Kidney epithelial cell (primary cell): ENCODE measurements around the gene RALY. TPM values are rescaled to one million over a fixed set of nuclear protein-coding genes. Genes with fewer than 3 reads are reported as not detected.

Experiments
- DNase-seq: peaks from one replicate; pipeline ENCODE4 v3.0.0-alpha.2; 2010; ENCODE audit warnings: low read depth
- H3K27me3 ChIP-seq: 2 replicates; pipeline ENCODE4 v1.6.0; 2011; ENCODE audit warnings: low read length; ENCODE audit not compliant: control insufficient read depth, insufficient read depth
- H3K36me3 ChIP-seq: 2 replicates; pipeline ENCODE4 v1.5.1; 2011; ENCODE audit warnings: low read length; ENCODE audit not compliant: control insufficient read depth, insufficient read depth
- H3K4me3 ChIP-seq: 2 replicates; pipeline ENCODE4 v1.5.1; 2011; ENCODE audit warnings: low read depth, mild to moderate bottlenecking, control low read depth, low read length
- CTCF ChIP-seq: IDR thresholded peaks from 2 replicates; pipeline ENCODE4 v1.5.1; 2011; ENCODE audit warnings: mild to moderate bottlenecking, moderate library complexity, low read length, control low read depth, inconsistent platforms; ENCODE audit not compliant: insufficient read depth, poor library complexity, severe bottlenecking
- total RNA-seq: library from RNA; depleted of rRNA; stranded (reverse); fragments of >200 nt; gene quantifications from 2 replicates; pipeline ENCODE4 v1.2.3, GENCODE V29; 2015

Gene RALY
- total RNA-seq, 1 donor from 2014 or later = 138 TPM

GRCh38 chr20:33991502-33991901, 2.2 kb upstream of the RALY start:
- TF ChIP-seq CTCF = no peak
- H3K27me3 ChIP-seq = no peaks in the 10 kb centered on the region
- DNase-seq = no peak
- peaks cover 1% of the 10 kb centered on the region for H3K36me3 ChIP-seq
- no peak overlapping the region for H3K4me3 ChIP-seq

- no peak for DNase-seq
- no peak for TF ChIP-seq CTCF
- Histone ChIP-seq H3K4me3 (peak overlapping the region; percentile 62), H3K36me3 (peaks cover 1% of the 10 kb centered on the region), H3K27me3 (no peaks in the 10 kb centered on the region)
Measured at GRCh38 chr20:33992145-33992922, 1.4 kb upstream of the RALY start.

- peaks cover 1% of the 10 kb centered on the region for H3K36me3 ChIP-seq
- H3K4me3 ChIP-seq = peak overlapping the region; percentile 92
- no peak for TF ChIP-seq CTCF
- no peaks in the 10 kb centered on the region for H3K27me3 ChIP-seq
- peak; percentile 92 for DNase-seq
Measured at GRCh38 chr20:33992923-33993575, 662 bp upstream of the RALY start.

- H3K27me3 ChIP-seq = no peaks in the 10 kb centered on the region
- peaks cover 1% of the 10 kb centered on the region for H3K36me3 ChIP-seq
- DNase-seq = peak; percentile 23
- H3K4me3 ChIP-seq = peak overlapping the region; percentile 92
- no peak for TF ChIP-seq CTCF
Measured at GRCh38 chr20:33994222-33994913, 657 bp downstream of the RALY start.

GRCh38 chr20:33995053-33995831, 1.5 kb downstream of the RALY start:
- H3K36me3 ChIP-seq = peaks cover 1% of the 10 kb centered on the region
- DNase-seq = no peak
- TF ChIP-seq CTCF = no peak

More at GRCh38 chr20:33995053-33995831, 1.5 kb downstream of the RALY start:
- Histone ChIP-seq H3K27me3 (no peaks in the 10 kb centered on the region), H3K4me3 (peak overlapping the region; percentile 92)
